Fibroblast of lung (primary cell): Measurements from ENCODE around the gene OXSR1. TPM values are rescaled to one million over a fixed set of nuclear protein-coding genes. Genes with fewer than 3 reads are reported as not detected.

Experiments
- DNase-seq, 2 donors: peaks; one replicate each; pipeline versions ENCODE4 v3.0.0 to v3.0.0-alpha.2; 2010; ENCODE audit warnings: low read depth in 2 of 2
- H2AFZ ChIP-seq: 2 replicates; pipeline ENCODE4 v1.5.1; 2012; ENCODE audit warnings: low read length, control low read depth, inconsistent platforms
- H3K27ac ChIP-seq: 2 replicates; pipeline ENCODE4 v1.5.1; 2011; ENCODE audit warnings: low read length, control low read depth; ENCODE audit not compliant: insufficient read depth
- H3K27me3 ChIP-seq: 2 replicates; pipeline ENCODE4 v1.5.1; 2011; ENCODE audit warnings: mild to moderate bottlenecking, low read length; ENCODE audit not compliant: control insufficient read depth, insufficient read depth
- H3K36me3 ChIP-seq: 2 replicates; pipeline ENCODE4 v1.5.1; 2011; ENCODE audit warnings: low read length; ENCODE audit not compliant: control insufficient read depth, insufficient read depth
- H3K4me1 ChIP-seq: 2 replicates; pipeline ENCODE4 v1.5.1; 2011; ENCODE audit warnings: low read length; ENCODE audit not compliant: control insufficient read depth, insufficient read depth; ENCODE audit errors: extremely low read depth
- H3K4me2 ChIP-seq: 2 replicates; pipeline ENCODE4 v1.5.1; 2011; ENCODE audit warnings: low read length, control low read depth; ENCODE audit not compliant: insufficient read depth; ENCODE audit errors: extremely low read depth
- H3K4me3 ChIP-seq, 4 experiments: fragments of 200-600 bp in 1 of 4; sonication (generic) in 1 of 4; replicated peaks in 1 of 4; 2 replicates each; pipeline ENCODE4 v1.5.1; 2011 to 2016; ENCODE audit warnings: low read length in 4 of 4, low read depth in 3 of 4, mild to moderate bottlenecking in 3 of 4, control low read depth in 2 of 4, inconsistent platforms in 1 of 4, mixed read lengths in 1 of 4; ENCODE audit not compliant: insufficient read depth in 1 of 4; ENCODE audit errors: control extremely low read depth in 1 of 4
- H3K79me2 ChIP-seq: 2 replicates; pipeline ENCODE4 v1.5.1; 2012; ENCODE audit warnings: mild to moderate bottlenecking, low read length, inconsistent platforms; ENCODE audit not compliant: control insufficient read depth, insufficient read depth
- H3K9ac ChIP-seq: 2 replicates; pipeline ENCODE4 v1.5.1; 2011; ENCODE audit warnings: mild to moderate bottlenecking, low read length, control low read depth; ENCODE audit not compliant: insufficient read depth
- H3K9me3 ChIP-seq: 2 replicates; pipeline ENCODE4 v1.5.1; 2012; ENCODE audit warnings: low read depth, low read length; ENCODE audit not compliant: control insufficient read depth, insufficient read depth
- H4K20me1 ChIP-seq: 2 replicates; pipeline ENCODE4 v1.5.1; 2011; ENCODE audit warnings: low read length; ENCODE audit not compliant: control insufficient read depth, insufficient read depth; ENCODE audit errors: extremely low read depth
- EZH2 ChIP-seq: IDR thresholded peaks from 2 replicates; pipeline ENCODE4 v1.5.1; 2012; ENCODE audit warnings: low read length, control low read depth, mild to moderate bottlenecking; ENCODE audit errors: missing control alignments
- polyA plus RNA-seq, 2 donors: library from polyadenylated mRNA; depleted of rRNA in 1 of 2; stranded (reverse) in 1 of 2; unstranded in 1 of 2; fragments of >200 nt; gene quantifications; 2 replicates each; pipeline ENCODE4 v1.2.1, GENCODE V29; 2011 to 2012; ENCODE audit warnings: missing spikeins in 1 of 2
- total RNA-seq: library from RNA; depleted of rRNA; stranded (reverse); fragments of >200 nt; gene quantifications from 2 replicates; pipeline ENCODE4 v1.2.1, GENCODE V29; 2014
- TF ChIP-seq, protein P1 (sequence below), 2 donors: IDR thresholded peaks in 1 of 2; conservative IDR thresholded peaks in 1 of 2; 1 replicate in 1 of 2; 2 replicates in 1 of 2; pipeline ENCODE4 v1.5.1; 2011 to 2012; ENCODE audit warnings: low read length in 2 of 2, control low read depth in 1 of 2, inconsistent platforms in 1 of 2, low read depth in 1 of 2, mild to moderate bottlenecking in 1 of 2

OXSR1 gene
- total and polyA plus RNA-seq, 2 donors (not counting 1 experiment from before 2014, with no cell fraction given), result 32.7 to 45.2 TPM

DNA sequence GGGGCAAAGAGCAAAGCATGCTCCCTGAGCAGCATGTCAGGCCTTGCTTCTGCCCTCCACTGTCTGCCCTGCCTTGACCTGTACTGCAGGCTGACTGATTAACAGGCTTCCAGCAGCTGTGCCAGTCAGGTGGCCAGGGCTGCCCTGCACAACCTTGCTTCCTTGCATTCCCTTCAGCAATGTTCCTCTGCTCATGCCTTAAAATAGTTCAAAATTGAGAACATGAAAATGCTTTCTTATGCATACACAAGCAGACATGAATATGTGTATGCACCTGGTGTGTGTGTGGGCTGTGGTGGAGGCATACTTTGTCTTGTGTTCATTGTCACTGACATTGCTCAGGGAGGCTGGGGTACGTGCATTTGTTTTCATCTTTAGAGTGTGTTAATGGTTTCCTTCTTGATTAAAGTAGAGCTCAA is 99.0 kb downstream of the OXSR1 start:
- no peaks in the 10 kb centered on the region for H3K4me1 ChIP-seq
- H2AFZ ChIP-seq, result no peak overlapping the region
- H3K27ac ChIP-seq, result no peak overlapping the region
- no peak overlapping the region for H3K4me2 ChIP-seq
- no peaks in the 10 kb centered on the region for H3K36me3 ChIP-seq
- H3K9me3 ChIP-seq, result no peaks in the 10 kb centered on the region
- H3K79me2 ChIP-seq, result no peaks in the 10 kb centered on the region
- no peak for TF ChIP-seq EZH2
- TF ChIP-seq, protein P1, sequence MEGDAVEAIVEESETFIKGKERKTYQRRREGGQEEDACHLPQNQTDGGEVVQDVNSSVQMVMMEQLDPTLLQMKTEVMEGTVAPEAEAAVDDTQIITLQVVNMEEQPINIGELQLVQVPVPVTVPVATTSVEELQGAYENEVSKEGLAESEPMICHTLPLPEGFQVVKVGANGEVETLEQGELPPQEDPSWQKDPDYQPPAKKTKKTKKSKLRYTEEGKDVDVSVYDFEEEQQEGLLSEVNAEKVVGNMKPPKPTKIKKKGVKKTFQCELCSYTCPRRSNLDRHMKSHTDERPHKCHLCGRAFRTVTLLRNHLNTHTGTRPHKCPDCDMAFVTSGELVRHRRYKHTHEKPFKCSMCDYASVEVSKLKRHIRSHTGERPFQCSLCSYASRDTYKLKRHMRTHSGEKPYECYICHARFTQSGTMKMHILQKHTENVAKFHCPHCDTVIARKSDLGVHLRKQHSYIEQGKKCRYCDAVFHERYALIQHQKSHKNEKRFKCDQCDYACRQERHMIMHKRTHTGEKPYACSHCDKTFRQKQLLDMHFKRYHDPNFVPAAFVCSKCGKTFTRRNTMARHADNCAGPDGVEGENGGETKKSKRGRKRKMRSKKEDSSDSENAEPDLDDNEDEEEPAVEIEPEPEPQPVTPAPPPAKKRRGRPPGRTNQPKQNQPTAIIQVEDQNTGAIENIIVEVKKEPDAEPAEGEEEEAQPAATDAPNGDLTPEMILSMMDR (conservative IDR thresholded peaks at IDR 0.05 in 1 of 2, IDR thresholded peaks at IDR 0.05 in 1 of 2; ENCODE audit: low read depth in 1 of 2, low read length in 2 of 2), result no peak
- no peaks in the 10 kb centered on the region for H4K20me1 ChIP-seq
- no peak overlapping the region for H3K9ac ChIP-seq
- H3K27me3 ChIP-seq, result no peaks in the 10 kb centered on the region
- no peak for DNase-seq
- H3K4me3 ChIP-seq, result no peak overlapping the region

DNA sequence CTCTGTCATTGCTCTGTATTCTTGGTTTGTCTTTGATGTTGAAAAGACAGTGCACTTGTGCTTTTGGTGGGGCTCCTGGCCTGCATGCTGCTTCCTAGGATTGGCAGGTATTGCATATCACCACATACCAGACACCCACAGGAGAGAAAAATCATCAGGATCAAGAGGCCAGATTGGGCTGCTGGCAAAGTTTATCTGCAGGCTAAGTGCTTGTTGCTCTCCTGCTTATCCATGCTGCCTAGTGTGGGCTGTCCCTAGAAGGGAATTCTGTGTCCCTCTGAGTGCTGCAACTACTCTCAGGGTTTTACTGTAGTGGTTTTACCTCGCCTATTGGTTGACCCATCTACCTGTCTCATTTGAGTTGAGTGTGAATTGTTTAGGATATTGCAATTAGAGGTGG is 99.4 kb downstream of the OXSR1 start:
- Histone ChIP-seq H4K20me1 (no peaks in the 10 kb centered on the region), H3K4me3 (no peak overlapping the region), H3K9ac (no peak overlapping the region), H2AFZ (no peak overlapping the region), H3K27me3 (no peaks in the 10 kb centered on the region), H3K27ac (no peak overlapping the region), H3K4me2 (no peak overlapping the region), H3K4me1 (no peaks in the 10 kb centered on the region), H3K9me3 (no peaks in the 10 kb centered on the region), H3K36me3 (no peaks in the 10 kb centered on the region), H3K79me2 (no peaks in the 10 kb centered on the region)
- DNase-seq, result no peak
- TF ChIP-seq EZH2, result no peak
- TF ChIP-seq, protein P1 (conservative IDR thresholded peaks at IDR 0.05 in 1 of 2, IDR thresholded peaks at IDR 0.05 in 1 of 2; ENCODE audit: low read depth in 1 of 2, low read length in 2 of 2), result no peak

DNA sequence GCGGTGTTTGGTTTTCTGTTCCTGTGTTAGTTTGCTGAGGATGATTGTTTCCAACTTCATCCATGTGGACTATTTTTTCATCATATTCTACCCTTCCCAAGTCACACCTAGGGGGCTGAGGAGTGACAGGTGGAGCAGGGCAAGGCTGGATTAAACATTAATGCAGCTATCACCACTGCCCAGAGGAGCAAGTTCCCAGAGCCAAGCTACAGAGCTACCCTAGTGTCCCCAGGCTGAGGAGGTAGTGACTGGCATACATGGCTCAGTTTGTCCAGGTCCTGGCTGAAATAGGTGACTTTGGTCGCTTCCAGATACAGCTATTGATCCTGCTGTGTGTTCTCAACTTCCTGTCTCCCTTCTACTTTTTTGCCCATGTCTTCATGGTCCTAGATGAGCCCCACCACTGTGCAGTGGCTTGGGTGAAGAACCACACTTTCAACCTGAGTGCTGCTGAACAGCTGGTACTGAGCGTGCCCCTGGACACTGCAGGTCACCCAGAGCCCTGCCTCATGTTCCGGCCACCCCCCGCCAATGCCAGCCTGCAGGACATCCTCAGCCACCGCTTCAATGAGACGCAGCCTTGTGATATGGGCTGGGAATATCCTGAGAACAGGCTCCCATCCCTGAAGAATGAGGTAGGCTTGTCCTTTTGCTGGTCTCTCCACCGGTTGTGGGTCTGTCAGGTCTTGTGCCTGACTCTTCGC is 100.4 kb downstream of the OXSR1 start, which contains the start of gene SLC22A13:
Gene SLC22A13, plus strand, starts transcription at position 209 of the 704 bp plus-strand sequence. Its CDS starts 49 bp downstream, at position 258.
- Histone ChIP-seq H2AFZ (no peak within 1 kb of the TSS), H3K4me3 (no peak within 1 kb of the TSS), H3K9ac (no peak within 1 kb of the TSS), H3K4me1 (no peaks in the 10 kb centered on the region), H3K27ac (no peak within 1 kb of the TSS), H3K9me3 (no peaks in the 10 kb centered on the region), H3K4me2 (no peak within 1 kb of the TSS), H3K27me3 (no peaks in the 10 kb centered on the region), H3K36me3 (no peaks in the 10 kb centered on the region), H4K20me1 (no peaks in the 10 kb centered on the region), H3K79me2 (no peaks in the 10 kb centered on the region)
- no peak for TF ChIP-seq EZH2
- TF ChIP-seq, protein P1 (conservative IDR thresholded peaks at IDR 0.05 in 1 of 2, IDR thresholded peaks at IDR 0.05 in 1 of 2; ENCODE audit: low read depth in 1 of 2, low read length in 2 of 2), result no peak
- DNase-seq, result no peak
